CD4-positive, alpha-beta T cell (primary cell): ENCODE measurements around the gene ADAM22. TPM values are rescaled to one million over a fixed set of nuclear protein-coding genes. Genes with fewer than 3 reads are reported as not detected.

Experiments
- ATAC-seq: fragments of 200-7000 bp; cut with Tn5 transposase; one replicate; pipeline ENCODE4 v1.10.0; 2022; ENCODE audit warnings: mild to moderate bottlenecking; ENCODE audit not compliant: poor library complexity
- CTCF ChIA-PET: fragments of 350-600 bp; sonication (Branson Sonifier 250); formaldehyde crosslinking; loops from one replicate; lab custom pipeline; 2021; ENCODE audit warnings: antibody characterized with exemption, inconsistent platforms; lab: Charles Lee
- POLR2A ChIA-PET: fragments of 350-600 bp; sonication (Branson Sonifier 250); formaldehyde crosslinking; loops from one replicate; lab custom pipeline; 2021; ENCODE audit warnings: antibody characterized with exemption, inconsistent platforms; lab: Charles Lee
- DNase-seq, 14 experiments: peaks; one replicate each; pipeline ENCODE4 v3.0.0-alpha.2; 2013 to 2020; ENCODE audit warnings: mixed read lengths in 2 of 14
- H3K27ac ChIP-seq, 2 donors: one replicate each; pipeline versions ENCODE4 v1.5.1 to v1.7.0; 2013; ENCODE audit warnings: low read length in 2 of 2, low read depth in 1 of 2, mild to moderate bottlenecking in 1 of 2
- H3K27me3 ChIP-seq, 2 experiments: 1 replicate in 1 of 2; 2 replicates in 1 of 2; pipeline versions ENCODE4 v1.6.1 to v1.7.0; 2013; ENCODE audit warnings: low read length in 2 of 2, control low read depth in 1 of 2, mild to moderate bottlenecking in 1 of 2, moderate library complexity in 1 of 2; ENCODE audit not compliant: insufficient read depth in 2 of 2, control insufficient read depth in 1 of 2
- H3K36me3 ChIP-seq: one replicate; pipeline ENCODE4 v1.6.1; 2013; ENCODE audit warnings: low read length, control low read depth; ENCODE audit not compliant: insufficient read depth
- H3K4me1 ChIP-seq: one replicate; pipeline ENCODE4 v1.6.1; 2013; ENCODE audit warnings: low read length, control low read depth; ENCODE audit not compliant: insufficient read depth
- H3K4me3 ChIP-seq: one replicate; pipeline ENCODE4 v1.5.1; 2013; ENCODE audit warnings: mild to moderate bottlenecking, low read length, moderate library complexity
- H3K9me3 ChIP-seq, 2 experiments: 1 replicate in 1 of 2; 2 replicates in 1 of 2; pipeline versions ENCODE4 v1.6.1 to v1.7.0; 2013; ENCODE audit warnings: low read length in 2 of 2, mild to moderate bottlenecking in 2 of 2, control low read depth in 1 of 2, moderate library complexity in 1 of 2; ENCODE audit not compliant: control insufficient read depth in 1 of 2, insufficient read depth in 1 of 2
- H3K27ac Mint-ChIP-seq: one replicate; pipeline ENCODE4 v1.8.0; 2020; ENCODE audit warnings: mixed read lengths
- H3K27me3 Mint-ChIP-seq: one replicate; pipeline ENCODE4 v1.8.0; 2021; ENCODE audit warnings: mixed read lengths
- H3K36me3 Mint-ChIP-seq: one replicate; pipeline ENCODE4 v1.8.0; 2021; ENCODE audit warnings: low read depth, mixed read lengths
- H3K4me1 Mint-ChIP-seq: one replicate; pipeline ENCODE4 v1.8.0; 2021; ENCODE audit warnings: low read depth, mixed read lengths
- H3K4me3 Mint-ChIP-seq: one replicate; pipeline ENCODE4 v1.8.0; 2020; ENCODE audit warnings: mild to moderate bottlenecking, mixed read lengths
- H3K9me3 Mint-ChIP-seq: one replicate; pipeline ENCODE4 v1.8.0; 2020; ENCODE audit warnings: mixed read lengths
- CTCF ChIP-seq: fragments of 200-600 bp; IDR thresholded peaks from one replicate; pipeline ENCODE4 v1.8.0; 2022; ENCODE audit warnings: antibody characterized with exemption, mild to moderate bottlenecking
- intact Hi-C, 2 experiments: fragments of 100-400 bp; cut with DNase I in 1 of 2; cut with micrococcal nuclease in 1 of 2; formaldehyde crosslinking; loops; one replicate each; pipeline versions ENCODE4 v1.15.1 to v1.9.0; 2023 to 2025; cut with DNase I, micrococcal nuclease
- total RNA-seq, 174 experiments: library from RNA in 2 of 174; stranded (reverse) in 2 of 174; gene quantifications; one replicate each; pipeline ENCODE4 v1.2.3 and lab custom pipeline; 2021 to 2026

Gene ADAM22
- total RNA-seq, 2 experiments from 2014 or later = 0.60 to 0.64 TPM

GRCh38 chr7:88013981-88014380, 79.9 kb downstream of the ADAM22 start:
- Histone ChIP-seq H3K9me3 (no peaks in the 10 kb centered on the region), H3K27me3 (no peaks in the 10 kb centered on the region), H3K4me1 (no peaks in the 10 kb centered on the region), H3K4me3 (no peak overlapping the region), H3K27ac (no peak overlapping the region), H3K36me3 (no peaks in the 10 kb centered on the region)
- no peak for DNase-seq
- Mint-ChIP-seq H3K4me3 (no peak overlapping the region), H3K9me3 (no peaks in the 10 kb centered on the region), H3K27ac (no peak overlapping the region), H3K36me3 (no peaks in the 10 kb centered on the region), H3K27me3 (no peaks in the 10 kb centered on the region), H3K4me1 (no peaks in the 10 kb centered on the region)
- ATAC-seq = no peak
- intact Hi-C loops = no loop called here
- ChIA-PET CTCF (no interaction called here), POLR2A (no interaction called here)
- no peak for TF ChIP-seq CTCF

GRCh38 chr7:88014581-88014980, 80.5 kb downstream of the ADAM22 start:
- TF ChIP-seq CTCF = no peak
- no peak for ATAC-seq
- Histone ChIP-seq H3K4me1 (no peaks in the 10 kb centered on the region), H3K9me3 (no peaks in the 10 kb centered on the region), H3K27me3 (no peaks in the 10 kb centered on the region), H3K4me3 (no peak overlapping the region), H3K36me3 (no peaks in the 10 kb centered on the region), H3K27ac (no peak overlapping the region)
- intact Hi-C loops = no loop called here
- DNase-seq = no peak
- ChIA-PET CTCF (no interaction called here), POLR2A (no interaction called here)
- H3K9me3 Mint-ChIP-seq = no peaks in the 10 kb centered on the region
- H3K4me3 Mint-ChIP-seq = no peak overlapping the region
- H3K4me1 Mint-ChIP-seq = no peaks in the 10 kb centered on the region
- no peaks in the 10 kb centered on the region for H3K36me3 Mint-ChIP-seq
- H3K27me3 Mint-ChIP-seq = no peaks in the 10 kb centered on the region
- no peak overlapping the region for H3K27ac Mint-ChIP-seq

- H3K4me3 Mint-ChIP-seq = no peak overlapping the region
- no peak for TF ChIP-seq CTCF
- DNase-seq (no peak), ATAC-seq (no peak)
- no peak overlapping the region for H3K4me3 ChIP-seq
- intact Hi-C loops = no loop called here
- no peaks in the 10 kb centered on the region for H3K27me3 Mint-ChIP-seq
- H3K27ac ChIP-seq = no peak overlapping the region
- H3K4me1 ChIP-seq = no peaks in the 10 kb centered on the region
- no peaks in the 10 kb centered on the region for H3K9me3 ChIP-seq
- no peaks in the 10 kb centered on the region for H3K9me3 Mint-ChIP-seq
- POLR2A ChIA-PET = no interaction called here
- H3K27me3 ChIP-seq = no peaks in the 10 kb centered on the region
- H3K4me1 Mint-ChIP-seq = no peaks in the 10 kb centered on the region
- no peaks in the 10 kb centered on the region for H3K36me3 Mint-ChIP-seq
- CTCF ChIA-PET = no interaction called here
- H3K36me3 ChIP-seq = no peaks in the 10 kb centered on the region
- no peak overlapping the region for H3K27ac Mint-ChIP-seq
These were observed 81.3 kb downstream of the ADAM22 start for GRCh38 chr7:88015309-88015708.
